Activated T-helper 1 cell treated with anti-CD3 and anti-CD28 coated beads, Interleukin-12 subunit alpha, Interleukin-12 subunit beta, Interleukin-2, Interleukin-4 antibody, amounts not matched to agents 30 ng/mL and 10 ng/mL and 1 ng/mL, durations not matched to agents 14 hours and 24 hours and 36 hours (primary cell): ENCODE measurements around the gene PDE6A. TPM values are rescaled to one million over a fixed set of nuclear protein-coding genes. Genes with fewer than 3 reads are reported as not detected.

ENCODE experiments used
- DNase-seq: peaks from one replicate; pipeline ENCODE4 v3.0.0; 2021; ENCODE audit warnings: low spot score
- H3K27ac Mint-ChIP-seq: one replicate; pipeline ENCODE4 v1.8.0; 2021; ENCODE audit warnings: mild to moderate bottlenecking, mixed read lengths
- H3K27me3 Mint-ChIP-seq: one replicate; pipeline ENCODE4 v1.8.0; 2022; ENCODE audit warnings: mild to moderate bottlenecking, moderate library complexity, mixed read lengths; ENCODE audit not compliant: insufficient read depth
- H3K36me3 Mint-ChIP-seq: one replicate; pipeline ENCODE4 v1.8.0; 2021; ENCODE audit warnings: low read depth, mixed read lengths
- H3K4me1 Mint-ChIP-seq: one replicate; pipeline ENCODE4 v1.8.0; 2021; ENCODE audit warnings: low read depth, mixed read lengths
- H3K4me3 Mint-ChIP-seq: one replicate; pipeline ENCODE4 v1.8.0; 2021; ENCODE audit warnings: mild to moderate bottlenecking, moderate library complexity, mixed read lengths
- H3K9me3 Mint-ChIP-seq: one replicate; pipeline ENCODE4 v1.8.0; 2021; ENCODE audit warnings: mixed read lengths
- intact Hi-C: fragments of 100-400 bp; cut with micrococcal nuclease; formaldehyde crosslinking; loops from one replicate; pipeline ENCODE4 v1.15.1; 2024
- total RNA-seq: library from RNA; stranded (reverse); gene quantifications from 2 replicates; pipeline ENCODE4 v1.2.3, GENCODE V29; 2022

PDE6A gene
- total RNA-seq, 1 donor from 2014 or later: not detected

GRCh38 chr5:149857499-149857898, 87.1 kb downstream of the PDE6A start:
- Mint-ChIP-seq H3K27me3 (no peaks in the 10 kb centered on the region), H3K36me3 (peaks cover 2% of the 10 kb centered on the region), H3K27ac (no peak overlapping the region), H3K4me3 (no peak overlapping the region), H3K9me3 (no peaks in the 10 kb centered on the region), H3K4me1 (peaks cover 22% of the 10 kb centered on the region)
- intact Hi-C loops: no loop called here
- DNase-seq: no peak

GRCh38 chr5:149855366-149855765, 89.2 kb downstream of the PDE6A start:
- Mint-ChIP-seq H3K4me1 (peaks cover 5% of the 10 kb centered on the region), H3K27ac (no peak overlapping the region), H3K36me3 (no peaks in the 10 kb centered on the region), H3K27me3 (no peaks in the 10 kb centered on the region), H3K4me3 (no peak overlapping the region), H3K9me3 (no peaks in the 10 kb centered on the region)
- no peak for DNase-seq
- intact Hi-C loops: no loop called here

GRCh38 chr5:149854866-149855265, 89.7 kb downstream of the PDE6A start:
- H3K9me3 Mint-ChIP-seq: no peaks in the 10 kb centered on the region
- intact Hi-C loops: loop anchor here (5.0 kb wide), 1 partner anchor 137 kb away; no protein-coding TSS in a partner anchor
- no peaks in the 10 kb centered on the region for H3K36me3 Mint-ChIP-seq
- no peaks in the 10 kb centered on the region for H3K27me3 Mint-ChIP-seq
- peaks cover 3% of the 10 kb centered on the region for H3K4me1 Mint-ChIP-seq
- no peak overlapping the region for H3K4me3 Mint-ChIP-seq
- DNase-seq: no peak
- H3K27ac Mint-ChIP-seq: no peak overlapping the region

- no peak for DNase-seq
- no peak overlapping the region for H3K4me3 Mint-ChIP-seq
- intact Hi-C loops: loop anchor here (1.0 to 5.0 kb wide), 4 partner anchors 19 to 216 kb away; no protein-coding TSS in a partner anchor
- H3K4me1 Mint-ChIP-seq: no peaks in the 10 kb centered on the region
- no peak overlapping the region for H3K27ac Mint-ChIP-seq
- no peaks in the 10 kb centered on the region for H3K9me3 Mint-ChIP-seq
- H3K36me3 Mint-ChIP-seq: no peaks in the 10 kb centered on the region
- H3K27me3 Mint-ChIP-seq: no peaks in the 10 kb centered on the region
Observed at GRCh38 chr5:149853701-149854100, 90.9 kb downstream of the PDE6A start.

- no peak for DNase-seq
- Mint-ChIP-seq H3K4me1 (no peaks in the 10 kb centered on the region), H3K4me3 (no peak overlapping the region), H3K27ac (no peak overlapping the region), H3K27me3 (no peaks in the 10 kb centered on the region), H3K9me3 (no peaks in the 10 kb centered on the region), H3K36me3 (no peaks in the 10 kb centered on the region)
- intact Hi-C loops: loop anchor here (1.0 to 5.0 kb wide), 4 partner anchors 18 to 216 kb away; no protein-coding TSS in a partner anchor
Observed at GRCh38 chr5:149853331-149853648, 91.3 kb downstream of the PDE6A start.

GRCh38 chr5:149852641-149853330, 91.8 kb downstream of the PDE6A start:
- intact Hi-C loops: loop anchor here (1.0 to 5.0 kb wide), 4 partner anchors 18 to 215 kb away; no protein-coding TSS in a partner anchor
- H3K4me1 Mint-ChIP-seq: no peaks in the 10 kb centered on the region
- no peaks in the 10 kb centered on the region for H3K36me3 Mint-ChIP-seq
- H3K4me3 Mint-ChIP-seq: no peak overlapping the region
- H3K9me3 Mint-ChIP-seq: no peaks in the 10 kb centered on the region
- H3K27ac Mint-ChIP-seq: no peak overlapping the region
- DNase-seq: peak; percentile 14
- no peaks in the 10 kb centered on the region for H3K27me3 Mint-ChIP-seq

GRCh38 chr5:149851211-149851610, 93.4 kb downstream of the PDE6A start:
- no peak overlapping the region for H3K27ac Mint-ChIP-seq
- DNase-seq: no peak
- no peaks in the 10 kb centered on the region for H3K9me3 Mint-ChIP-seq
- peaks cover 6% of the 10 kb centered on the region for H3K36me3 Mint-ChIP-seq
- no peaks in the 10 kb centered on the region for H3K4me1 Mint-ChIP-seq
- no peaks in the 10 kb centered on the region for H3K27me3 Mint-ChIP-seq
- no peak overlapping the region for H3K4me3 Mint-ChIP-seq
- intact Hi-C loops: loop anchor here (5.0 kb wide), 1 partner anchor 141 kb away; no protein-coding TSS in a partner anchor

- H3K4me1 Mint-ChIP-seq: no peaks in the 10 kb centered on the region
- H3K36me3 Mint-ChIP-seq: peaks cover 9% of the 10 kb centered on the region
- H3K27ac Mint-ChIP-seq: no peak overlapping the region
- no peak for DNase-seq
- no peaks in the 10 kb centered on the region for H3K9me3 Mint-ChIP-seq
- no peak overlapping the region for H3K4me3 Mint-ChIP-seq
- intact Hi-C loops: loop anchor here (5.0 kb wide), 1 partner anchor 142 kb away; no protein-coding TSS in a partner anchor
- H3K27me3 Mint-ChIP-seq: no peaks in the 10 kb centered on the region
Observed at GRCh38 chr5:149849966-149850910, 94.4 kb downstream of the PDE6A start.

- intact Hi-C loops: no loop called here
- DNase-seq: no peak
- Mint-ChIP-seq H3K4me1 (no peaks in the 10 kb centered on the region), H3K4me3 (no peak overlapping the region), H3K36me3 (peaks cover 9% of the 10 kb centered on the region), H3K9me3 (no peaks in the 10 kb centered on the region), H3K27ac (no peak overlapping the region), H3K27me3 (no peaks in the 10 kb centered on the region)
Observed at GRCh38 chr5:149849280-149849965, 95.2 kb downstream of the PDE6A start.

GRCh38 chr5:149847611-149848010, 97.0 kb downstream of the PDE6A start:
- Mint-ChIP-seq H3K27ac (no peak overlapping the region), H3K36me3 (peaks cover 9% of the 10 kb centered on the region), H3K9me3 (no peaks in the 10 kb centered on the region), H3K27me3 (no peaks in the 10 kb centered on the region), H3K4me1 (no peaks in the 10 kb centered on the region), H3K4me3 (no peak overlapping the region)
- intact Hi-C loops: no loop called here
- no peak for DNase-seq

- Mint-ChIP-seq H3K27ac (no peak overlapping the region), H3K4me3 (no peak overlapping the region), H3K9me3 (no peaks in the 10 kb centered on the region), H3K36me3 (peaks cover 13% of the 10 kb centered on the region), H3K27me3 (no peaks in the 10 kb centered on the region), H3K4me1 (no peaks in the 10 kb centered on the region)
- intact Hi-C loops: no loop called here
- no peak for DNase-seq
Observed at GRCh38 chr5:149846021-149846420, 98.6 kb downstream of the PDE6A start.

GRCh38 chr5:149845601-149846000, 99.0 kb downstream of the PDE6A start:
- intact Hi-C loops: no loop called here
- H3K27me3 Mint-ChIP-seq: no peaks in the 10 kb centered on the region

More at GRCh38 chr5:149845601-149846000, 99.0 kb downstream of the PDE6A start:
- no peak overlapping the region for H3K4me3 Mint-ChIP-seq
- no peak overlapping the region for H3K27ac Mint-ChIP-seq
- H3K4me1 Mint-ChIP-seq: no peaks in the 10 kb centered on the region
- peaks cover 13% of the 10 kb centered on the region for H3K36me3 Mint-ChIP-seq
- no peak for DNase-seq
- no peaks in the 10 kb centered on the region for H3K9me3 Mint-ChIP-seq
